HepG2 (cell line): ENCODE results near the gene SH3D19. TPM values are rescaled to one million over a fixed set of nuclear protein-coding genes. Genes with fewer than 3 reads are reported as not detected.

ENCODE experiments used
- ATAC-seq: fragments of 200-7000 bp; cut with Tn5 transposase; 3 replicates; pipeline ENCODE4 v1.9.1; 2020; ENCODE audit warnings: mild to moderate bottlenecking, moderate library complexity
- BruUV-seq: library from RNA; stranded (reverse); fragments of 400-500 nt; replicated peaks from 2 replicates; lab custom pipeline; 2021; lab: Mats Ljungman, UMichigan
- CTCF ChIA-PET: fragments of 300-600 bp; formaldehyde crosslinking; extraction: SDS; loops from one replicate; lab custom pipeline; 2021; ENCODE audit warnings: low total read pairs, inconsistent platforms, low intra/inter-chr PET ratio; lab: Yijun Ruan, JAX
- POLR2A ChIA-PET: fragments of 350-600 bp; sonication (Branson Sonifier 250); formaldehyde crosslinking; loops from one replicate; lab custom pipeline; 2020; ENCODE audit warnings: antibody characterized with exemption, inconsistent platforms; lab: Yijun Ruan, JAX
- DNase-seq: peaks from one replicate; pipeline ENCODE4 v3.0.0-alpha.2; 2015; ENCODE audit warnings: low spot score
- FAIRE-seq: peaks from 3 replicates; lab custom pipeline; 2011; peaks lifted over from hg19 to GRCh38; lab: Jason Lieb, UNC
- H2AFZ ChIP-seq: one replicate; pipeline ENCODE4 v1.6.1; 2011; ENCODE audit warnings: low read length, inconsistent platforms
- H3K27ac ChIP-seq: fragments of 300-600 bp; 3 replicates; pipeline ENCODE4 v1.8.0; 2011; ENCODE audit warnings: mixed run types, mild to moderate bottlenecking, mixed read lengths, low read length, inconsistent platforms; ENCODE audit not compliant: insufficient read depth; ENCODE audit errors: extremely low read length
- H3K27me3 ChIP-seq, 2 experiments: fragments of 200-600 bp in 1 of 2; 2 replicates in 1 of 2; 3 replicates in 1 of 2; pipeline versions ENCODE4 v1.6.0 to v1.8.0; 2011; ENCODE audit warnings: low read length in 2 of 2, mild to moderate bottlenecking in 2 of 2, moderate library complexity in 2 of 2, inconsistent platforms in 1 of 2; ENCODE audit not compliant: insufficient read depth in 2 of 2, control insufficient read depth in 1 of 2
- H3K36me3 ChIP-seq, 2 experiments: fragments of 200-600 bp in 1 of 2; replicated peaks in 1 of 2; 2 replicates in 1 of 2; 3 replicates in 1 of 2; pipeline versions ENCODE4 v1.5.1 to v1.8.0; 2011; ENCODE audit warnings: low read length in 2 of 2, inconsistent platforms in 1 of 2; ENCODE audit not compliant: insufficient read depth in 2 of 2, control insufficient read depth in 1 of 2
- H3K4me1 ChIP-seq: 2 replicates; pipeline ENCODE4 v1.5.1; 2012; ENCODE audit warnings: low read length, inconsistent platforms; ENCODE audit not compliant: insufficient read depth
- H3K4me2 ChIP-seq: 2 replicates; pipeline ENCODE4 v1.6.0; 2011; ENCODE audit warnings: low read depth, low read length, inconsistent platforms
- H3K4me3 ChIP-seq, 3 experiments: fragments of 200-600 bp in 1 of 3; sonication (generic), shearing (Covaris generic) in 1 of 3; replicated peaks in 1 of 3; 2 replicates each; pipeline ENCODE4 v1.5.1; 2011 to 2016; ENCODE audit warnings: low read length in 3 of 3, inconsistent platforms in 2 of 3, low read depth in 2 of 3, mild to moderate bottlenecking in 2 of 3, control low read depth in 1 of 3, mixed read lengths in 1 of 3; ENCODE audit not compliant: insufficient read depth in 1 of 3
- H3K79me2 ChIP-seq: one replicate; pipeline ENCODE4 v1.6.1; 2011; ENCODE audit warnings: low read length, inconsistent platforms; ENCODE audit not compliant: insufficient read depth
- H3K9ac ChIP-seq: 2 replicates; pipeline ENCODE4 v1.6.0; 2011; ENCODE audit warnings: mild to moderate bottlenecking, low read depth, low read length, inconsistent platforms; ENCODE audit not compliant: insufficient read depth
- H3K9me3 ChIP-seq: 2 replicates; pipeline ENCODE4 v1.5.1; 2012; ENCODE audit warnings: mild to moderate bottlenecking, low read length
- H4K20me1 ChIP-seq: 2 replicates; pipeline ENCODE4 v1.6.0; 2011; ENCODE audit warnings: inconsistent platforms, mild to moderate bottlenecking, low read length, moderate library complexity; ENCODE audit not compliant: insufficient read depth
- HDAC2 ChIP-seq: sonication (generic); formaldehyde crosslinking; IDR thresholded peaks from 2 replicates; pipeline ENCODE4 v1.4.0; 2020; ENCODE audit warnings: missing genetic modification reagents
- HNRNPK ChIP-seq: fragments of 200-400 bp; formaldehyde crosslinking; IDR thresholded peaks from 2 replicates; pipeline ENCODE4 v1.6.1; 2018; ENCODE audit warnings: low read length, low read depth, moderate library complexity, mild to moderate bottlenecking; ENCODE audit not compliant: poor library complexity, severe bottlenecking
- KDM5A ChIP-seq: fragments of 200-600 bp; sonication (generic); IDR thresholded peaks from 2 replicates; pipeline ENCODE4 v1.7.0; 2018; ENCODE audit warnings: antibody characterized with exemption, mild to moderate bottlenecking, low read length, borderline replicate concordance
- NFE2L2 ChIP-seq: fragments of 150-350 bp; IDR thresholded peaks from 2 replicates; pipeline ENCODE4 v1.6.1; 2014; ENCODE audit warnings: low read length
- PLRG1 ChIP-seq: fragments of 450-650 bp; conservative IDR thresholded peaks from 2 replicates; pipeline ENCODE4 v1.6.1; 2016
- STAG1 ChIP-seq: sonication (generic); formaldehyde crosslinking; IDR thresholded peaks from 2 replicates; pipeline ENCODE4 v1.4.0; 2020; ENCODE audit warnings: missing genetic modification reagents
- U2AF1 ChIP-seq: fragments of 200-400 bp; formaldehyde crosslinking; optimal IDR thresholded peaks from 2 replicates; pipeline ENCODE3; 2017; ENCODE audit warnings: mild to moderate bottlenecking, low read depth, low read length
- YY1 ChIP-seq: IDR thresholded peaks from 2 replicates; pipeline ENCODE4 v1.6.1; 2011; ENCODE audit warnings: low read length, low read depth, moderate library complexity, mild to moderate bottlenecking; ENCODE audit not compliant: insufficient read depth, insufficient replicate concordance
- ZNF382 ChIP-seq: sonication (generic); formaldehyde crosslinking; IDR thresholded peaks from 2 replicates; pipeline ENCODE4 v1.5.0; 2020; ENCODE audit warnings: missing genetic modification reagents, mild to moderate bottlenecking, borderline replicate concordance
- ZNF749 ChIP-seq: sonication (generic); formaldehyde crosslinking; IDR thresholded peaks from 2 replicates; pipeline ENCODE4 v1.8.0; 2022; ENCODE audit warnings: mild to moderate bottlenecking, missing genetic modification reagents, moderate library complexity, borderline replicate concordance
- ZNF766 ChIP-seq: sonication (generic); formaldehyde crosslinking; IDR thresholded peaks from 2 replicates; pipeline ENCODE4 v1.5.0; 2020; ENCODE audit warnings: missing genetic modification reagents, borderline replicate concordance
- ZNF775 ChIP-seq: sonication (generic); formaldehyde crosslinking; IDR thresholded peaks from 2 replicates; pipeline ENCODE4 v1.4.0; 2020; ENCODE audit warnings: missing genetic modification reagents, mild to moderate bottlenecking, moderate library complexity, borderline replicate concordance
- WGBS: methylation state at CpG from one replicate; pipeline ENCODE4 v1.1.6; 2017; ENCODE audit warnings: low lambda C conversion rate; 5-methylcytosine and 5-hydroxymethylcytosine counted together
- in situ Hi-C: cut with HindIII; loops from 2 replicates; pipeline ENCODE4 v1.10.0; 2017; ENCODE audit warnings: low pct_unique_long_range_greater_than_20kb; ENCODE audit not compliant: extremely low pct_ligation_motif_present
- intact Hi-C: fragments of 100-400 bp; cut with micrococcal nuclease; formaldehyde crosslinking; loops from one replicate; pipeline ENCODE4 v1.10.0; 2022; ENCODE audit not compliant: unreplicated experiment
- polyA plus RNA-seq, 8 experiments: library from polyadenylated mRNA; depleted of rRNA in 3 of 8; stranded (reverse) in 7 of 8; unstranded in 1 of 8; fragments of >200 nt; fragmentation: Illumina TruSeq in 4 of 8; extraction: Trizol in 4 of 8; gene quantifications; 2 replicates each; pipeline versions ENCODE4 v1.2.1 to v1.2.3, GENCODE V29; 2011 to 2016; ENCODE audit warnings: low read depth in 4 of 8, missing spikeins in 1 of 8, mixed read lengths in 1 of 8; ENCODE audit not compliant: insufficient read depth in 1 of 8
- total RNA-seq, 5 experiments: library from RNA; depleted of rRNA; stranded (reverse); fragments of >200 nt; fragmentation: Illumina TruSeq; extraction: Trizol; gene quantifications; 2 replicates each; pipeline ENCODE4 v1.2.3, GENCODE V29; 2016; ENCODE audit warnings: low read depth in 1 of 5
- TF ChIP-seq, protein P1 (sequence below): sonication (generic); formaldehyde crosslinking; IDR thresholded peaks from 2 replicates; pipeline ENCODE4 v1.4.0; 2020; ENCODE audit warnings: missing genetic modification reagents
- TF ChIP-seq, protein P2 (sequence below): sonication (generic); formaldehyde crosslinking; IDR thresholded peaks from one replicate; pipeline ENCODE4 v1.5.1; 2020; ENCODE audit warnings: mild to moderate bottlenecking, missing genetic modification reagents; ENCODE audit errors: not compliant biosample characterization

SH3D19 gene
- total and polyA plus RNA-seq, 2 of the 13 experiments (the other 11 are each of a cell fraction or from before 2014, with no cell fraction given): 31.2 to 38.0 TPM

- Histone ChIP-seq H4K20me1 (no peaks in the 10 kb centered on the region), H3K27ac (no peak overlapping the region), H2AFZ (no peak overlapping the region), H3K27me3 (no peaks in the 10 kb centered on the region), H3K36me3 (no peaks in the 10 kb centered on the region), H3K4me1 (peaks cover 40% of the 10 kb centered on the region), H3K9me3 (no peaks in the 10 kb centered on the region), H3K9ac (no peak overlapping the region), H3K4me3 (no peak overlapping the region), H3K4me2 (no peak overlapping the region; the same call in 1 of the 2 replicates), H3K79me2 (no peaks in the 10 kb centered on the region)
- intact Hi-C loops (no loop called here), in situ Hi-C loops (no loop called here)
- BruUV-seq: no TSS peak
- POLR2A ChIA-PET: interaction anchor here (8.0 kb wide), 1 partner anchor 15 kb away, joined by 49 read pairs; the partner anchor contains the start of gene SH3D19
- 22% methylated on average over 2 of the region's 2 CpGs for WGBS
- ATAC-seq: no peak; the same call in 2 of the 3 replicates
- DNase-seq: no peak
- FAIRE-seq: no peak
- CTCF ChIA-PET: no interaction called here
- TF ChIP-seq ZNF766 (CRISPR knock-in tag) (no peak), HNRNPK (no peak), YY1 (no peak), ZNF775 (CRISPR knock-in tag) (no peak), KDM5A (no peak), NFE2L2 (no peak), U2AF1 (no peak), STAG1 (CRISPR knock-in tag) (no peak), ZNF749 (no peak), ZNF382 (no peak), HDAC2 (CRISPR knock-in tag) (no peak), PLRG1 (no peak)
- TF ChIP-seq, protein P1, sequence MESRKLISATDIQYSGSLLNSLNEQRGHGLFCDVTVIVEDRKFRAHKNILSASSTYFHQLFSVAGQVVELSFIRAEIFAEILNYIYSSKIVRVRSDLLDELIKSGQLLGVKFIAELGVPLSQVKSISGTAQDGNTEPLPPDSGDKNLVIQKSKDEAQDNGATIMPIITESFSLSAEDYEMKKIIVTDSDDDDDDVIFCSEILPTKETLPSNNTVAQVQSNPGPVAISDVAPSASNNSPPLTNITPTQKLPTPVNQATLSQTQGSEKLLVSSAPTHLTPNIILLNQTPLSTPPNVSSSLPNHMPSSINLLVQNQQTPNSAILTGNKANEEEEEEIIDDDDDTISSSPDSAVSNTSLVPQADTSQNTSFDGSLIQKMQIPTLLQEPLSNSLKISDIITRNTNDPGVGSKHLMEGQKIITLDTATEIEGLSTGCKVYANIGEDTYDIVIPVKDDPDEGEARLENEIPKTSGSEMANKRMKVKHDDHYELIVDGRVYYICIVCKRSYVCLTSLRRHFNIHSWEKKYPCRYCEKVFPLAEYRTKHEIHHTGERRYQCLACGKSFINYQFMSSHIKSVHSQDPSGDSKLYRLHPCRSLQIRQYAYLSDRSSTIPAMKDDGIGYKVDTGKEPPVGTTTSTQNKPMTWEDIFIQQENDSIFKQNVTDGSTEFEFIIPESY (CRISPR knock-in tag): no peak
- TF ChIP-seq, protein P2, sequence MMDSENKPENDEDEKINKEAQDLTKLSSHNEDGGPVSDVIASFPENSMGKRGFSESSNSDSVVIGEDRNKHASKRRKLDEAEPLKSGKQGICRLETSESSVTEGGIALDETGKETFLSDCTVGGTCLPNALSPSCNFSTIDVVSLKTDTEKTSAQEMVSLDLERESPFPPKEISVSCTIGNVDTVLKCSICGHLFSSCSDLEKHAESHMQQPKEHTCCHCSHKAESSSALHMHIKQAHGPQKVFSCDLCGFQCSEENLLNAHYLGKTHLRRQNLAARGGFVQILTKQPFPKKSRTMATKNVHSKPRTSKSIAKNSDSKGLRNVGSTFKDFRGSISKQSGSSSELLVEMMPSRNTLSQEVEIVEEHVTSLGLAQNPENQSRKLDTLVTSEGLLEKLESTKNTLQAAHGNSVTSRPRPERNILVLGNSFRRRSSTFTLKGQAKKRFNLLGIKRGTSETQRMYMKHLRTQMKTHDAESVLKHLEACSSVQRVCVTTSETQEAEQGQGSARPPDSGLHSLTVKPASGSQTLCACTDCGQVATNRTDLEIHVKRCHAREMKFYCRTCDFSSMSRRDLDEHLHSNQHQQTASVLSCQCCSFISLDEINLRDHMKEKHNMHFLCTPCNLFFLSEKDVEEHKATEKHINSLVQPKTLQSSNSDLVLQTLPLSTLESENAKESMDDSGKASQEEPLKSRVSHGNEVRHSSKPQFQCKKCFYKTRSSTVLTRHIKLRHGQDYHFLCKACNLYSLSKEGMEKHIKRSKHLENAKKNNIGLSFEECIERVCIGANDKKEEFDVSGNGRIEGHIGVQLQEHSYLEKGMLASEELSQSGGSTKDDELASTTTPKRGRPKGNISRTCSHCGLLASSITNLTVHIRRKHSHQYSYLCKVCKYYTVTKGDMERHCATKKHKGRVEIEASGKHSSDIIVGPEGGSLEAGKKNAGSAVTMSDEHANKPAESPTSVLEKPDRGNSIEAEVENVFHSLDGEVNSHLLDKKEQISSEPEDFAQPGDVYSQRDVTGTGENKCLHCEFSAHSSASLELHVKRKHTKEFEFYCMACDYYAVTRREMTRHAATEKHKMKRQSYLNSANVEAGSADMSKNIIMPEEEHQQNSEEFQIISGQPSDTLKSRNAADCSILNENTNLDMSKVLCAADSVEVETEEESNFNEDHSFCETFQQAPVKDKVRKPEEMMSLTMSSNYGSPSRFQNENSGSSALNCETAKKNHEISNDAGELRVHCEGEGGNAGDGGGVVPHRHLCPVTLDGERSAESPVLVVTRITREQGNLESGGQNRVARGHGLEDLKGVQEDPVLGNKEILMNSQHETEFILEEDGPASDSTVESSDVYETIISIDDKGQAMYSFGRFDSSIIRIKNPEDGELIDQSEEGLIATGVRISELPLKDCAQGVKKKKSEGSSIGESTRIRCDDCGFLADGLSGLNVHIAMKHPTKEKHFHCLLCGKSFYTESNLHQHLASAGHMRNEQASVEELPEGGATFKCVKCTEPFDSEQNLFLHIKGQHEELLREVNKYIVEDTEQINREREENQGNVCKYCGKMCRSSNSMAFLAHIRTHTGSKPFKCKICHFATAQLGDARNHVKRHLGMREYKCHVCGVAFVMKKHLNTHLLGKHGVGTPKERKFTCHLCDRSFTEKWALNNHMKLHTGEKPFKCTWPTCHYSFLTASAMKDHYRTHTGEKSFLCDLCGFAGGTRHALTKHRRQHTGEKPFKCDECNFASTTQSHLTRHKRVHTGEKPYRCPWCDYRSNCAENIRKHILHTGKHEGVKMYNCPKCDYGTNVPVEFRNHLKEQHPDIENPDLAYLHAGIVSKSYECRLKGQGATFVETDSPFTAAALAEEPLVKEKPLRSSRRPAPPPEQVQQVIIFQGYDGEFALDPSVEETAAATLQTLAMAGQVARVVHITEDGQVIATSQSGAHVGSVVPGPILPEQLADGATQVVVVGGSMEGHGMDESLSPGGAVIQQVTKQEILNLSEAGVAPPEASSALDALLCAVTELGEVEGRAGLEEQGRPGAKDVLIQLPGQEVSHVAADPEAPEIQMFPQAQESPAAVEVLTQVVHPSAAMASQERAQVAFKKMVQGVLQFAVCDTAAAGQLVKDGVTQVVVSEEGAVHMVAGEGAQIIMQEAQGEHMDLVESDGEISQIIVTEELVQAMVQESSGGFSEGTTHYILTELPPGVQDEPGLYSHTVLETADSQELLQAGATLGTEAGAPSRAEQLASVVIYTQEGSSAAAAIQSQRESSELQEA (CRISPR knock-in tag): no peak
Measured at GRCh38 chr4:151339467-151339866, 14.1 kb upstream of the SH3D19 start.
